Activated CD4-positive, alpha-beta memory T cell treated with anti-CD3 and anti-CD28 coated beads for 36 hours (primary cell): ENCODE data around the gene TCEA2. TPM values are rescaled to one million over a fixed set of nuclear protein-coding genes. Genes with fewer than 3 reads are reported as not detected.
"Not testable (repeated sequence)": the region's sequence is repeated elsewhere in the genome, so short reads cannot be mapped to it uniquely, and the experiment has no call there.

ENCODE experiments used
- CTCF ChIA-PET: fragments of 350-600 bp; sonication (Branson Sonifier 250); formaldehyde crosslinking; loops from one replicate; lab custom pipeline; 2021; ENCODE audit warnings: antibody characterized with exemption, inconsistent platforms; lab: Charles Lee
- POLR2A ChIA-PET: fragments of 350-600 bp; sonication (Branson Sonifier 250); formaldehyde crosslinking; loops from one replicate; lab custom pipeline; 2021; ENCODE audit warnings: antibody characterized with exemption; lab: Charles Lee
- DNase-seq: peaks from one replicate; pipeline ENCODE4 v3.0.0-alpha.2; 2020
- H3K27ac Mint-ChIP-seq: one replicate; pipeline ENCODE4 v1.8.0; 2021; ENCODE audit warnings: mixed read lengths
- H3K27me3 Mint-ChIP-seq: one replicate; pipeline ENCODE4 v1.8.0; 2021; ENCODE audit warnings: mixed read lengths
- H3K36me3 Mint-ChIP-seq: one replicate; pipeline ENCODE4 v1.8.0; 2021; ENCODE audit warnings: mixed read lengths
- H3K4me1 Mint-ChIP-seq: one replicate; pipeline ENCODE4 v1.8.0; 2021; ENCODE audit warnings: low read depth, mixed read lengths
- H3K4me3 Mint-ChIP-seq: one replicate; pipeline ENCODE4 v1.8.0; 2021; ENCODE audit warnings: mild to moderate bottlenecking, mixed read lengths
- H3K9me3 Mint-ChIP-seq: one replicate; pipeline ENCODE4 v1.8.0; 2021; ENCODE audit warnings: mixed read lengths
- intact Hi-C: fragments of 100-400 bp; cut with micrococcal nuclease; formaldehyde crosslinking; loops from one replicate; pipeline ENCODE4 v1.15.1; 2023
- microRNA-seq: library from miRNA; unstranded; fragments of <30 nt; microRNA quantifications from one replicate; pipeline ENCODE4 v1.2.0, GENCODE V29; 2022; ENCODE audit warnings: borderline number of aligned reads, borderline microRNAs expressed, borderline replicate concordance
- total RNA-seq, 2 experiments: library from RNA; stranded (reverse); gene quantifications; one replicate each; pipeline ENCODE4 v1.2.3, GENCODE V29; 2021

The TCEA2 gene
- total RNA-seq, 2 experiments from 2014 or later = 27.3 to 29.9 TPM

DNA sequence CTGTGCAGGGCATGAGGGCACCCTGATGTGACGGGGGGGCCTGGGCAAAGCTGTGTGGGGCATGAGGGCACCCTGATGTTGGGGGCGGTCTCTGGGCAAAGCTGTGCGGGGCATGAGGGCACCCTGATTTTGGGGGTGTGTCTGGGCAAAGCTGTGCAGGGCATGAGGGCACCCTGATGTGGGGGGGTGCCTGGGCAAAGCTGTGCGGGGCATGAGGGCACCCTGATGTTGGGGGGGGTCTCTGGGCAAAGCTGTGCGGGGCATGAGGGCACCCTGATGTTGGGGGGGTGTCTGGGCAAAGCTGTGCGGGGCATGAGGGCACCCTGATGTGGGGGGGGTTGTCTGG is 54.4 kb downstream of the TCEA2 start:
- H3K27me3 Mint-ChIP-seq, H3K4me3 Mint-ChIP-seq, DNase-seq, CTCF ChIA-PET, H3K36me3 Mint-ChIP-seq, H3K27ac Mint-ChIP-seq, H3K4me1 Mint-ChIP-seq, intact Hi-C loops, POLR2A ChIA-PET, H3K9me3 Mint-ChIP-seq: not testable (repeated sequence)

DNA sequence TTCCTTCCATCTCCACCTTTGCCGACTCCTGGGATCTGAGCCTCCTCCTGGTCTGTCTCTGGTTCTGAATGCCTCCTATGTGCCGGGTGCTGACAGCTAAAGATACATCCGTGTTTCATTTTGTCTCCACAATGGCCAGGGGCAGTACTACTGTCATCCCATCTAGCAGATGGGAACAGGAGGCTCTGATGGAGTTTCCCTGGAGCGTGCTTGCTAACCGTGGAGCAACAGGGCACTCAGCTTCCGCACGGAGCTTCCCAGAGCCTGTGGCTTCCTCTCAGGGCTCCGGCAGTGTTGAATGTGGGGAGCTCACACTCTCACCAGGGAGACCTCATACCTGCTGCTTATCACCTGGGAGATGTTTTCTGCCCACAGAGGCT is 56.3 kb downstream of the TCEA2 start:
- H3K4me1 Mint-ChIP-seq = peaks cover 8% of the 10 kb centered on the region
- POLR2A ChIA-PET = no interaction called here
- no peaks in the 10 kb centered on the region for H3K36me3 Mint-ChIP-seq
- intact Hi-C loops = no loop called here
- H3K9me3 Mint-ChIP-seq = no peaks in the 10 kb centered on the region
- no peak overlapping the region for H3K27ac Mint-ChIP-seq
- CTCF ChIA-PET = interaction anchor here (0.7 to 4.6 kb wide), 7 partner anchors 18 to 896 kb away, joined by 3 to 51 read pairs (median 17); partner anchors contain the start of genes LKAAEAR1, PRPF6, RGS19 and SAMD10
- DNase-seq = no peak
- H3K4me3 Mint-ChIP-seq = no peak overlapping the region
- H3K27me3 Mint-ChIP-seq = peaks cover 8% of the 10 kb centered on the region

DNA sequence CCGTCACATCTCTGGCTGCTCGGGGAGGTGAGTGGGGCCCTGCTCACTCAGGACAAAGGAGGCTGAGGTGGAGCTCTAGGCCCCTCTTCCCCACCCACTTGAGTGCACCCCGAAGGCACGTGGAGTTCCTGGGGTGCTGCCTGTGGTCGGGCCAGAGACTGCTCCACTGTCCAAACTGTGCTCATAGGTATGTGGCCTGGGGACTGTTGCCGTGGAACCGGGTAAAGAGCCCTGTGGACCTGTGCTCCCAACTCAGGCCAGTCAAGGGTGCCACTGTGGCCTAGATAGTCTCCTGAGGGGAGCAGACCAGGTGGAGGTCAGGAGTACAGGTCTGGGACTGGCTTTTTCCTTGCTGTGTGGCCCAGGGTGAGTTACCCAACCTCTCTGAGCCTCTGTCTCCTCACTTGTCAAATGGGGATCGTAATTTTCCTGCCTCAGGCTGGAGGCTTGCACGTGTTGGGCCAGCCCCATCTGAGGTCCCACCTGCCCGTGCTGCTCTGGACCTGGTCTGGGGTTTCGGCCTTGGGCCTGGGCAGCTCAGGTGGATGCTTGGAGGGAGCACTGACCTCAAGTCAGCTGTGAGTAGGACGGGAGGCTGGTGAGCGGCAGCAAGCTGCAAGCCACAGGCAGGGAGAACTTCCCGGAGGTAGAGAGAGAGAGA is 56.8 kb downstream of the TCEA2 start:
- intact Hi-C loops = loop anchor here (1.0 to 10.0 kb wide), 5 partner anchors 18 to 140 kb away; partner anchors contain the start of gene TCEA2
- no peak for DNase-seq
- H3K27ac Mint-ChIP-seq = no peak overlapping the region
- H3K4me1 Mint-ChIP-seq = peaks cover 8% of the 10 kb centered on the region
- H3K4me3 Mint-ChIP-seq = peak overlapping the region; percentile 35
- H3K36me3 Mint-ChIP-seq = no peaks in the 10 kb centered on the region
- POLR2A ChIA-PET = no interaction called here
- CTCF ChIA-PET = interaction anchor here (0.6 to 4.6 kb wide), 20 partner anchors 8 to 897 kb away, joined by 3 to 51 read pairs (median 6); partner anchors contain the start of genes LKAAEAR1, OPRL1, PRPF6 and PTK6
- peaks cover 8% of the 10 kb centered on the region for H3K27me3 Mint-ChIP-seq
- no peaks in the 10 kb centered on the region for H3K9me3 Mint-ChIP-seq

DNA sequence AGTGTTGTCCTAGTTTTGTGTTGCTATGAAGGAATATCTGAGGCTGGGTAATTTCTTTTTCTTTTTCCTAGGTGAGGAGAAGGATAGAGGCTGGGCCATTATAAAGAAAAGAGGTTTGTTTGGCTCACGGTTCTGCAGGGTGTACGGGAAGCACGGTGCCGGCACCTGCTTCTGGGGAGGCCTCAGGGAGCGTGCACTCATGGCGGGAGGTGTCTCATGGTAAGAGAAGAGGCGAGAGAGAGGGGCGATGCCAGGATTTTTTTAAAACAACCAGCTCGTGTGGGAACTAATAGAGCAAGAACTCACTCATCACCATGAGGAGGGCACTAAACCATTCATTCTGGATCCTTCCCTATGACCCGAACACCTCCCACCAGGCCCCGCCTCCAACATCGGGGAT is 58.6 kb downstream of the TCEA2 start:
- H3K27ac Mint-ChIP-seq = no peak overlapping the region
- H3K36me3 Mint-ChIP-seq = no peaks in the 10 kb centered on the region
- no peaks in the 10 kb centered on the region for H3K9me3 Mint-ChIP-seq
- no peak overlapping the region for H3K4me3 Mint-ChIP-seq
- DNase-seq = no peak
- H3K27me3 Mint-ChIP-seq = peaks cover 8% of the 10 kb centered on the region
- peaks cover 8% of the 10 kb centered on the region for H3K4me1 Mint-ChIP-seq
- intact Hi-C loops = loop anchor here (10.0 kb wide), 1 partner anchor 57 kb away; the partner anchor contains the start of gene TCEA2
- ChIA-PET CTCF (interaction anchor here (0.8 to 4.6 kb wide), 10 partner anchors 10 to 625 kb away, joined by 3 to 51 read pairs (median 8); partner anchors contain the start of genes LKAAEAR1, PRPF6 and SAMD10), POLR2A (no interaction called here)

Small RNA genes within 50 kb of the gene (microRNA-seq; reads per million reads assigned to microRNA genes)
- gene MIR6813 = 2.8 reads per million

Other genes starting within 250 kb of the TCEA2 start
- 1 to 10 TPM; 4.6 to 5.5 TPM for gene ZBTB46, start 231.9 kb upstream of the TCEA2 start, total RNA-seq
- not detected for gene ABHD16B, start 201.7 kb upstream of the TCEA2 start, total RNA-seq
- 10 to 100 TPM; 67.8 to 70.8 TPM for gene TPD52L2, start 197.9 kb upstream of the TCEA2 start, total RNA-seq
- 10 to 100 TPM; 33.7 to 33.8 TPM for gene DNAJC5, start 168.1 kb upstream of the TCEA2 start, total RNA-seq
- 10 to 100 TPM; 26.6 to 29.6 TPM for gene UCKL1, start 106.8 kb upstream of the TCEA2 start, total RNA-seq
- 10 to 100 TPM; 12.5 to 13.5 TPM for gene ZNF512B, start 93.3 kb upstream of the TCEA2 start, total RNA-seq
- gene SAMD10, start 83.6 kb upstream of the TCEA2 start, total RNA-seq = 10 to 100 TPM; 23.7 to 24.5 TPM
- gene PRPF6, start 82.1 kb upstream of the TCEA2 start, total RNA-seq = 10 to 100 TPM; 62.3 to 63.1 TPM
- gene C20orf204, start 27.0 kb upstream of the TCEA2 start, total RNA-seq = 1 to 10 TPM; 3.1 TPM
- gene SOX18, start 13.6 kb upstream of the TCEA2 start, total RNA-seq = not detected
- gene RGS19, start 16.3 kb downstream of the TCEA2 start, total RNA-seq = 10 to 100 TPM; 43.2 to 44.4 TPM
- under 1 TPM; 0.63 to 0.71 TPM for gene OPRL1, start 16.9 kb downstream of the TCEA2 start, total RNA-seq
- gene LKAAEAR1, start 21.2 kb downstream of the TCEA2 start, total RNA-seq = not detected
- not detected for gene NPBWR2, start 44.4 kb downstream of the TCEA2 start, total RNA-seq
- gene MYT1, start 101.3 kb downstream of the TCEA2 start, total RNA-seq = not detected
- 10 to 100 TPM; 32.8 to 33.7 TPM for gene PCMTD2, start 192.6 kb downstream of the TCEA2 start, total RNA-seq